H54 (cell line): ENCODE results near the gene IZUMO1.
A peak's percentile ranks its signal among the peaks of the same experiment; 100 is the strongest.

Source experiments
- DNase-seq: peaks from one replicate; pipeline ENCODE4 v3.0.0; 2011; ENCODE audit warnings: low spot score, mixed read lengths; ENCODE audit not compliant: insufficient read length
- FAIRE-seq: peaks from 3 replicates; lab custom pipeline; 2011; peaks lifted over from hg19 to GRCh38; lab: Jason Lieb, UNC
- POLR2A ChIP-seq: IDR thresholded peaks from 2 replicates; pipeline ENCODE4 v1.6.1; 2011; ENCODE audit warnings: low read depth, mild to moderate bottlenecking, low read length

Gene IZUMO1

DNA sequence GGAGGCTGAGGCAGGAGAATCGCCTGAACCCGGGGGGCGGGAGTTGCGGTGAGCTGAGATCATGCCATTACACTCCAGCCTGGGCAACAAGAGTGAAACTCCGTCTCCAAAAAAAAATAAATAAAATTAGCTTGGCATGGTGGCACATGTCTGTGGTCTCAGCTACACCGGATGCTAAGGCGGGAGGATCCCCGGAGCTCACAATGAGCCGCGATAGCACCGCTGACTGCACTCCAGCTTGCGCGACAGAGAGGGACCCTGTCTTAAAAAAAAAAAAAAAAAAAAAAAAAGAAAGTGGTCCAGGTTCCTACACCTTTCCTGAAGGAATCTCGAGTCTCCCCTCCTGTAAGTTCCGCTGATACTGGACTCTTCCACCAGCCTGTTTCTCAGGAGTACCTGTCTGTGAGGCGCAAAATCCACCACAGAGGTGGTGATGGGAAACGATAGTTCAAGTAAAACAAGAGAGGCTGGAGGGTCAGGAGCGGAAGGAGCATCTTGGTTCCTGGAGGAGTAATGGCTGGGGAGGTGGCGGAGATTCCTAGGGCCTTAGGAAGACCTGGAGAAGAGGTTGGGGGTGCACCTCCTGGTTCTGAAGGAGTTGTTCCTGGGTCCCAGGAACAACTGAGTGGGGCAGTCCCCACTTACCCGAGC is 5.3 kb upstream of the IZUMO1 start:
- DNase-seq = no peak
- no peak for TF ChIP-seq POLR2A
- FAIRE-seq = no peak

DNA sequence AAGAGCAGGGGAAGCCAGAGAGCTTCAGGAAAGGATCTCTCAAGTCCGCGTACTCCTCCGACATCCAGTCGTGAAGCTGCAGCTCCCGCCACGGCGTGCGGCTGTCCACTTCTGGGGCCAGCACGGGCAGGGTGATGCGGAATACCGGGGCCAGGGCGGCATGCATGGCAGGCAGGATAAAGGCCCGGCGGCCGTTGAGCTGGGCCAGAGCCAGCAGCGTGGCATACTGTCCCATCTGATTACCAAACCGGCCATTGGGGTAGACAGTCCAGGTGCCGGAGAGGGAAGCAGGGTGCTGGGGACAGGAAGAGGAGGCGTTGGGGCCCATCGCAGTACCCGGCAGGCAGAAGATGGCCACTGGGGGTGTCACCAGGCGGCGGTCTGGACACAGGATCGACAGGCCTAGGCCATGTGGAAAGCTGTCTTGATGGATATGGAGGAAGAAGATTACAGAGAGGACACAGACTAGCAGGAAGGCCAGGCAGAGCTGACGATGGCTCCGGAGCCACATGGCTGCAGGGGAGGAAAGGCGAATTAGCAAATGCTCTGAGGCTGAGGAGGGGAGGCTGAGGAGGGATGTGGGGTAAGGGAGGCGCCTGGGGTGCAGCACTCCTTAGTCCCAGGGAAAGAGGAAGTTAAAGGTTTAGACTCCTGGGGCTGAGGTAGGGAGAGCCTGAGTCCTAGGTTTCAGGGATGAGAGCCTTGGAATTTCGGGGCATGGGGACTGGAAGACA is 4.2 kb upstream of the IZUMO1 start:
- no peak for TF ChIP-seq POLR2A
- FAIRE-seq (no peak), DNase-seq (no peak)

DNA sequence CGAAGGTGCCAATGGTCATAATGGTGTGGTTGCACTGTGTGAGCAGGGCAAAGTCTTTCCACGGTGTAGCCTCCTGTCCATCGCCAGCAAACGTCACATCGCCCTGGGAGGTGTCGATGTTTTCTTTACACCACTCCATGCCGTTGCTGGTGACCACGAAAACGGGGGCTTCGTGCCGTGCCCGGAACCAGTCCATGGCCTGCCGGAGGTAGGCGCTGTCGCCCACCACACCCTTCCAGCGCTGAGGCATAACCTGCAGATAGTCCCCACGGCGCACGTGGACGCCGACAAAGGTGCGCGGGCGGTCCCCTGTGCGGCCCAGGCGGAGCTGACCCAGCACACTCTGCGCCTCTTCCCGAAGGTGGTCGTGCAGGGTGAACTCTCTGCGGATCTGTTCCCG is 3.6 kb upstream of the IZUMO1 start:
- no peak for FAIRE-seq
- DNase-seq = no peak
- TF ChIP-seq POLR2A = no peak

- DNase-seq = no peak
- FAIRE-seq = no peak
- no peak for TF ChIP-seq POLR2A
Measured at GRCh38 chr19:48749571-48750198, 3.0 kb upstream of the IZUMO1 start.

DNA sequence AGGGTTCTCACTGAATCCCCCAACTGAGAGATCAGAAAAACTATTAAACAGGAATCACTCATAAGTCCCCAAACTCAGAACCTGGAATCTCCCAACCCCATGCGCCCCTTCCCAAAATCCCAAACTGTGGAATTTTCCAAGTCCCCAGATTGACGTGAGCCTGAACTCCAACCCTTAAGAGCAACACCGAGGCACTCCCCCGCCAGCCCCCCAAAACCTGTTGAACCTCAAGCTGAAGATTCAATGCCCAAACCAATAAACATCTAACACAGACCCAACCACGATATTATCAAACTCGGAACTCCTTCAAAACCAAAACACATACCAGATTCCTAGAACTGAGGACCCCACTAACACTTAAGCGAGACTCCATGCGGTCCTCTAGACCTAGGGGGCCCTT is 599 bp downstream of the IZUMO1 start:
- no peak for TF ChIP-seq POLR2A
- FAIRE-seq = no peak
- DNase-seq = no peak

DNA sequence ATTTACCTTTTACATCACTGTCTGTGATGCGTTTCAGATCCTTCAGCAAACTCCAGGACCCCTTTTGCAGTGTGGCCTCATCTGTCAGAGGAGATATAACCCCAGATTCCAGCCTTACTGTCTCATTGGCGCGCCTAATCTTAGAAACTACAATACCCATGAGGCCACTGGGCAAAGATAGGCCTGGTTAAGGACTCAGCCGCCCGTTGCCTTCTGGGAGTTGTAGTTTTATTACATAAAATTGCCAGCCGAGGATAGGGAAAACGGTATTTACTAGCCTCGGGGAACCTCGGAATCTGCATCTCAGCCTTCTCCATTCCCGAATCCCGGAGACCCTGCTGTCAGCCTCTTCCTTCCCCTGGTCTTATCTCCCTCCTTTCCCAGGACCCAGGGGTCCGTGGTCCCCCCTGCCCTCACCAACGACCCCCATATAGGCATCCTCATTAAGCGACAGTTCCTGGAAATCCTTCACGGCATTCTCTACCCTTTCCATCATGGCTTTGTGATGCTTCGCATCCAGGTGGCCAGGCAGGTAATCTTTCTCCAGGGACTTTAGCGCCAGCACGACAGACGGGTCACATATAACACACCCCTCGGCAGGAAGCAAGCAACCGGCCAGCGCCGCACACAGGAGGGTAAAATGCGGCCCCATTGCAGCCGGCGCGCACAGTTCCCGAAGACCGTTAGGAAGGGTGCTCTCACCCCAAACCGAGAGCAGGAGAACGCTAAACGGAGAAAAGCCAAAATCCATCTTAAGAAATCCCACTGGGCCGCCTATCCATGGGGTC is 1.3 kb downstream of the IZUMO1 start:
- no peak for DNase-seq
- TF ChIP-seq POLR2A = no peak
- no peak for FAIRE-seq

DNA sequence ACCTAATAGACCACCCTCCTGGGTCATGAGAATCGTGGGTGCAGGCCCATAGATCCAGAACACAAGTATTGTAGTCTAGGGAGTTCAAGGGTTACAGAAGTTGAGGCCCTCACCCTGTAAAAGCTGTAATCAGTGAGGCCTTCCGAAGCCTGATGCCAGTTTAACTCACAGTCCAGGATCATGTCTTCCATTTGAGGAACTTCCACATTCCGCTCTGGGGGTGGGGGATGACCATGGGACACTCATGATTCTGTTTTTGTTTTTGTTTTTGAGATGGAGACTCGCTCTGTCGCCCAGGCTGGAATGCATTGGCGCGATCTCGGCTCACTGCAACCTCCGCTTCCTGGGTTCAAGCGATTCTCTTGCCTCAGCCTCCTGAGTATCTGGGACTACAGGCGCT is 4.6 kb downstream of the IZUMO1 start:
- TF ChIP-seq POLR2A = no peak
- DNase-seq = no peak
- no peak for FAIRE-seq

DNA sequence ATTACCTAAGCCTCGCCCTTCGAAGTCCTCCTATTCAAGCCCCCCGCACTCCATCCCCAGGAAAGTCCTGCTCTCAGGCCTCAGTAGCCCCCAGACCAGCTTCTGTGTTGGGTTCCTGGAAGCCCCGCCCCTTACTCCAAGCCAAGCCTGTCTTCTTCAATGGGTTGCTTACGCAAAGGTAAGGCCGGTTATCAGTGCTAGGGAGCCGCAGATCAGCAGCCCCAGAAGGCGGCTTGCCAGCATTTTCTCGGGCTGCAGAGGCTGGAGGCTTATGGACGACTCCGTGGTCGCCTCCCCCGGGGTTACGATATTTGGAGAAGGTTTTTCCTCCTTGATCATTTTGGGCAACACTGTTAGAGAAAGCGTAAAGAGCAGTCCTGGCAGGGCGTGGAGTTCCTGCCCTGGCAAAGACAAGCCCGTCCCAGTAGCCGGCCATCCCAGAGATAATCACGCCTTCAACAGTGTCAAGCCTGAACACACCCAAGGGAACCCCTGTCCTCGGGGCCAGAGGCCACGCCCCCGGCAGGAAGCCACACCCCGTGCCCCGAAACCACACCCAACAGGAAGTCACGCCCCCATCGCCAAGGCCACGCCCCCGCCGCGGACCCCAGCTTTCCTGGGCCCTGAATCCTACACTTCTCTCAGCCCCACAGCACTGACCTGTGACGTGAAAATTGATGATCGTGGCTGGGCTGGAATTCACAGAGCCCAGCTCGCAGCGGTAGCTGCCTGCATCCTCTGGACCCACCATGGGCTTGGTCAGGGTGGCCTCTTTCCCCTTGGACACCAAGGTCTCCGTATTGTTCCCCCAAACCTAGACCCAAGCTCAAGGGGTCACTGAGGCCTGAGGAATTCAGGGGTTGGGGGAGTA is 5.3 kb downstream of the IZUMO1 start:
- DNase-seq = no peak
- TF ChIP-seq POLR2A = no peak
- FAIRE-seq = no peak

DNA sequence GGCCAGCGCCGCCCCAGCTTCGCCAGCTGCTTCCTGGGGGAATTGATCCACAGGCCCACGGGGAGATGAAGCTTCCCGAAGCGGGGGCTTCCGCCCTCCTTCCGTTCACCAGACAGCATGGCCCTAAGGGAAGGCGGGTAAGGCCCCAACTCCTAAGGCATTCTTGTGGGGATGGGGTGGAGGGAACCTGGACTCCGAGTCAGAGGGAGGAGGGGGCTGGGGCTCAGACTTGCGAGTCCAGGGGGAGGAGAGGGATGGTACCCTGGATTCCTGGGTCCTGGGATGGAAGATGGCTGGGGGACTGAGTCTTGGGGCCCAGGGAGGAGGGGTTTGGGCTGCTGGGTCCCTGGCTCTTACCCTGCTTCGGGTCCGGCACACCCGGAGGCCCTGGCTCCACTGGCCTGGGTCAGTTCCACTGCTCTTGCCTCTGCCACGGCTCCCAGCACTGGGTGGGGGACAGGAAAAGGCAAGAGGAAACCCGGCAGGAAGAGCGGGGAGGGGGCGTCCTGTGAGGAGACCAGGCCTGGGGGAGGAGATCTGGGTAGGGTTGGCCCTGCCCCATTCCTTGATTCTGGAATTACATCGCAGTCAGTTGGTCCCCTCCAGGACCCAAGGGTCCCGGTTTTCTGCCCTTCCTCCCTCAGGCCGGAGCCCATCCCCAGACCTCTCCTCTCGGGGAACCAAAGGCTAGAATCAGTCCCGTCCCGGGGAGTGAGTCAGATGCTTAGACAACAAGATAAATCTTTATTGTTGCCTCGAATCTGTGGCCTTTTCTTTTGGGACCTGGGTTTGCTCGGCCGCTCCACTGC is 6.3 kb downstream of the IZUMO1 start, which contains the start of gene RASIP1:
RASIP1 (minus strand) TSS at position 447 of the 809 bp plus-strand sequence; CDS start at position 119, 328 bp downstream.
- DNase-seq = no peak
- no peak for FAIRE-seq
- no peak for TF ChIP-seq POLR2A

DNA sequence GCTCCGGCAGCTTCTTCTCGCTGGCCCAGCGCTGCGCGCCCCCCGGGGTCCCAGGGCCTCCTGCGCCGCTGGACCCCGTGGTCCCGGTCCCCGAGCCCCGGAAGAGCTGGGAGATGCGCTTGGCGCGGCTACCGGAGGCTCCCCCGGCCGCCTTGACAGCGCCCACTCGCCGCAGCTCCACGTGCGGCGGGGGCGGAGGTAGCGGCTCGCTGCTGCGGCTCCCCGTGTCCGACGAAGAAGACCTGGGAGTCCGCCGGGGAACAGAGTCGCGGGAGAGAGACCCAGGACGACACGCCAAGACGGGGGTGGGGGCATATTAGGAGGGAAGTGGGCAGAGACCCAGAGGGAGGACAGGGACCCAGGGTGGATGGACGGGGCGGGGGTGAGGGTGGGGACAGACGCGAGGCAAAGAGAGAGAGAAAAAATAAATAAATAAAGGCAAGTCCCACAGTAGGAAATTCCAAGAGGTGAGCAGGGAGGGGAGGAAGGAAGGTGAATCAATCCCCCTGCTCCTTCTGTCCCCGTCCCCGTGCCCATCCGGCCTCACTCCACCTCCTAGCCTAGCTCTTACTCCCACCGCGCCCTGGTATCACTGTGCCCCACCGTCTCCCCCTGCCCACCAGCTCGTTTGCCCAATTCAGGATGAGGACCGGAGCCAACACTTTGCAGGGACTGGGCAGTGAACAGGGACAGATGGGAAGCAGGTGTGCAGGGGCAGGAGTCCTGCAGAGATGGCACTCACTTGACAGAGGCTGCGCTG is 7.1 kb downstream of the IZUMO1 start:
- FAIRE-seq = no peak
- TF ChIP-seq POLR2A = no peak

DNA sequence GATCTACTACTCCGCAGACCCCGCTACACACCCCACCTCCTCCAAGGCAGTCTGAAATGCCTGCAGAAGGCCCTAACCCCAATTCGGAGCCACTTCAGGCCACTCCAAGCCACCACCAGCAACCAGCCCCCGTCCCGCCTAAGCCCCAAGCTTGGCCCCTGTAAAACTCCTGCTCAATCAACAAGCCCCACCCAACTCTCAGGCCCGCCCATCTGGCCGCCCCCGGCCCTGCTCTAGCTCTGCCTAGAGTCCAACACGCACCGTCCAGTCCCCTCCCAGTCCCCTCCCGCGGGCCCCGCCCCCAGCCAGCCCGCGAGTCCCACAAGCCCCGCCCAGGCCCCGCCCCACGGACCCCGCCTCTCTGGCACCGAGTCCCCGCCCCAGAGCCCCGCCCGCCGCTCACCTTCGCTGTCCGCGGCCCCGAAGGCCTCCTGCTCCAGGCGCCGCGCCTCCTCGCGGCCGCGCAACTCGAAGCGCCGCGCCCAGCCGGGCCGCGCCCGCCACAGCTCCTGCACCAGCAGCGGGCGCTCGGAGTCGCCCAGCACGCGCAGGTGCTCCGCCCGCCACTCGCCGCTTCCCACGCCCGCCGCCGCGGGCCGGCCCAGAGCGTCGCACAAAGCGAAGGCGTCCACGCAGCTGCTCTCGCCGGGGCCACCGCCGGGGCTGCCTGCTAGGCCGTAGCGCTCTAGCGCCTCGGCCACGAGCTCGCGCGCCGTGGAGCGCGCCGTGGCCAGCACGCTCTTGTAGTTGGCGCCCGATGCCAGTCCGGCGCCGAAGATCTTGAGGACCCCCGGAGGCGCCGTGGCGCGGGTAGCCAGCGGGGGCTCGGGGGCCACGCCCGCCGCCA is 7.9 kb downstream of the IZUMO1 start:
- no peak for FAIRE-seq
- peak; percentile 85 for DNase-seq
- TF ChIP-seq POLR2A = no peak

More for the DNA sequence above, 7.1 kb downstream of the IZUMO1 start:
- no peak for DNase-seq
